NCI-H69 (cell line): ENCODE results near the gene PCBP1.
"Not testable (repeated sequence)": the region's sequence is repeated elsewhere in the genome, so short reads cannot be mapped to it uniquely, and the experiment has no call there.

ENCODE experiments used
- DNase-seq: peaks from one replicate; lab custom pipeline; 2025; lab: John Stamatoyannopoulos, UW

PCBP1 gene

GRCh38 chr2:70086838-70087701 is at the start of gene PCBP1:
TSS of gene PCBP1 (plus strand) at chr2:70087477. CDS start at chr2:70087744, 267 bp downstream.
- peak; percentile 93 for DNase-seq

GRCh38 chr2:70039366-70039765 is 47.9 kb upstream of the PCBP1 start:
- DNase-seq, result no peak

- no peak for DNase-seq
These were observed 45.6 kb upstream of the PCBP1 start for GRCh38 chr2:70041663-70042062.

GRCh38 chr2:70042246-70042645 is 45.0 kb upstream of the PCBP1 start:
- DNase-seq, result no peak

GRCh38 chr2:70043252-70043875 is 43.9 kb upstream of the PCBP1 start:
- DNase-seq, result no peak

GRCh38 chr2:70044290-70045040 is 42.8 kb upstream of the PCBP1 start:
- DNase-seq, result peak; percentile 62

GRCh38 chr2:70045405-70045804 is 41.9 kb upstream of the PCBP1 start:
- no peak for DNase-seq

GRCh38 chr2:70045932-70046331 is 41.3 kb upstream of the PCBP1 start:
- DNase-seq, result no peak

GRCh38 chr2:70046534-70046933 is 40.7 kb upstream of the PCBP1 start:
- no peak for DNase-seq

GRCh38 chr2:70047451-70047850 is 39.8 kb upstream of the PCBP1 start:
- DNase-seq, result no peak

GRCh38 chr2:70049255-70049654 is 38.0 kb upstream of the PCBP1 start:
- no peak for DNase-seq

GRCh38 chr2:70050631-70051425 is 36.4 kb upstream of the PCBP1 start:
- DNase-seq, result no peak

- DNase-seq, result not testable (repeated sequence)
These were observed 32.0 kb upstream of the PCBP1 start for GRCh38 chr2:70055259-70055658.

- DNase-seq, result no peak
These were observed 26.0 kb upstream of the PCBP1 start for GRCh38 chr2:70061317-70061716.

- DNase-seq, result peak; percentile 2
These were observed 25.0 kb upstream of the PCBP1 start for GRCh38 chr2:70062270-70062669.

GRCh38 chr2:70068119-70068518 is 19.2 kb upstream of the PCBP1 start:
- no peak for DNase-seq

- no peak for DNase-seq
These were observed 18.2 kb upstream of the PCBP1 start for GRCh38 chr2:70069049-70069448.

GRCh38 chr2:70070542-70071268 is 16.6 kb upstream of the PCBP1 start:
- DNase-seq, result peak; percentile 76

- no peak for DNase-seq
These were observed 13.8 kb upstream of the PCBP1 start for GRCh38 chr2:70073493-70073892.

GRCh38 chr2:70078384-70078783 is 8.9 kb upstream of the PCBP1 start:
- DNase-seq, result no peak

GRCh38 chr2:70080610-70081200 is 6.6 kb upstream of the PCBP1 start:
- DNase-seq, result no peak
